Right atrium auricular region (tissue), 2 donors: ENCODE results near the gene DDX4. TPM values are rescaled to one million over a fixed set of nuclear protein-coding genes. Genes with fewer than 3 reads are reported as not detected.

Source experiments
- DNase-seq: peaks from one replicate; pipeline ENCODE4 v3.0.0-alpha.2; 2019; ENCODE audit warnings: low spot score
- H3K27ac ChIP-seq, 2 donors: fragments of 200-600 bp; sonication (generic); 1 replicate in 1 of 2; 2 replicates in 1 of 2; pipeline ENCODE4 v1.5.1; 2016 to 2019
- H3K27me3 ChIP-seq, 2 donors: fragments of 200-600 bp; sonication (generic); one replicate each; pipeline versions ENCODE4 v1.5.1 to v1.6.0; 2017 to 2019
- H3K36me3 ChIP-seq: fragments of 200-600 bp; sonication (generic); one replicate; pipeline ENCODE4 v1.5.1; 2016
- H3K4me1 ChIP-seq, 2 donors: fragments of 200-600 bp; sonication (generic); one replicate each; pipeline versions ENCODE4 v1.5.1 to v1.6.0; 2017 to 2019
- H3K4me3 ChIP-seq, 2 donors: fragments of 200-600 bp; sonication (generic); 1 replicate in 1 of 2; 2 replicates in 1 of 2; pipeline ENCODE4 v1.5.1; 2017 to 2019; ENCODE audit warnings: mild to moderate bottlenecking in 1 of 2, moderate library complexity in 1 of 2
- H3K9me3 ChIP-seq, 2 donors: fragments of 200-600 bp; sonication (generic); one replicate each; pipeline ENCODE4 v1.5.1; 2019
- CTCF ChIP-seq, 2 donors: fragments of 200-600 bp; sonication (generic); IDR thresholded peaks; one replicate each; pipeline ENCODE4 v1.5.1; 2019; ENCODE audit warnings: antibody characterized with exemption in 2 of 2
- total RNA-seq, 2 donors: library from RNA; depleted of rRNA; stranded (reverse); fragments of >200 nt; gene quantifications; one replicate each; pipeline ENCODE4 v1.1.0, GENCODE V29; 2016

DDX4 gene
- total RNA-seq, 2 donors from 2014 or later = not detected

- Histone ChIP-seq H3K9me3 (no peaks in the 10 kb centered on the region), H3K4me1 (no peaks in the 10 kb centered on the region), H3K4me3 (no peak overlapping the region), H3K27me3 (no peaks in the 10 kb centered on the region), H3K27ac (no peak overlapping the region), H3K36me3 (no peaks in the 10 kb centered on the region)
- TF ChIP-seq CTCF (IDR thresholded peaks at IDR 0.05) = no peak
- DNase-seq = no peak
Measured at GRCh38 chr5:55732585-55732984, 5.3 kb upstream of the DDX4 start.

- no peak for TF ChIP-seq CTCF (IDR thresholded peaks at IDR 0.05)
- H3K27ac ChIP-seq = no peak overlapping the region
- DNase-seq = no peak
- H3K4me3 ChIP-seq = no peak overlapping the region
- H3K9me3 ChIP-seq = no peaks in the 10 kb centered on the region
- H3K27me3 ChIP-seq = no peaks in the 10 kb centered on the region
- no peaks in the 10 kb centered on the region for H3K4me1 ChIP-seq
- H3K36me3 ChIP-seq = no peaks in the 10 kb centered on the region
Measured at GRCh38 chr5:55734658-55735057, 3.2 kb upstream of the DDX4 start.

- no peak overlapping the region for H3K4me3 ChIP-seq
- H3K27ac ChIP-seq = no peak overlapping the region
- no peaks in the 10 kb centered on the region for H3K4me1 ChIP-seq
- no peak for TF ChIP-seq CTCF (IDR thresholded peaks at IDR 0.05)
- no peaks in the 10 kb centered on the region for H3K9me3 ChIP-seq
- H3K27me3 ChIP-seq = no peaks in the 10 kb centered on the region
- no peaks in the 10 kb centered on the region for H3K36me3 ChIP-seq
- DNase-seq = no peak
Measured at GRCh38 chr5:55742778-55743177, 4.9 kb downstream of the DDX4 start.

- DNase-seq = no peak
- H3K27me3 ChIP-seq = no peaks in the 10 kb centered on the region
- no peak for TF ChIP-seq CTCF (IDR thresholded peaks at IDR 0.05)
- no peak overlapping the region for H3K27ac ChIP-seq
- no peaks in the 10 kb centered on the region for H3K36me3 ChIP-seq
- H3K4me3 ChIP-seq = no peak overlapping the region
- no peaks in the 10 kb centered on the region for H3K9me3 ChIP-seq
- no peaks in the 10 kb centered on the region for H3K4me1 ChIP-seq
Measured at GRCh38 chr5:55747778-55748318, 10.0 kb downstream of the DDX4 start.

GRCh38 chr5:55749387-55749786 is 11.5 kb downstream of the DDX4 start:
- no peak overlapping the region for H3K4me3 ChIP-seq
- DNase-seq = no peak
- H3K4me1 ChIP-seq = no peaks in the 10 kb centered on the region
- no peaks in the 10 kb centered on the region for H3K27me3 ChIP-seq
- no peak overlapping the region for H3K27ac ChIP-seq
- no peaks in the 10 kb centered on the region for H3K36me3 ChIP-seq
- no peak for TF ChIP-seq CTCF (IDR thresholded peaks at IDR 0.05)
- H3K9me3 ChIP-seq = no peaks in the 10 kb centered on the region

GRCh38 chr5:55750063-55750462 is 12.2 kb downstream of the DDX4 start:
- H3K4me3 ChIP-seq = no peak overlapping the region
- no peak overlapping the region for H3K27ac ChIP-seq
- no peaks in the 10 kb centered on the region for H3K4me1 ChIP-seq
- no peak for DNase-seq
- H3K36me3 ChIP-seq = no peaks in the 10 kb centered on the region
- H3K9me3 ChIP-seq = no peaks in the 10 kb centered on the region
- no peaks in the 10 kb centered on the region for H3K27me3 ChIP-seq
- no peak for TF ChIP-seq CTCF (IDR thresholded peaks at IDR 0.05)
